ENCODE data around the gene RPP25L.
A peak's percentile ranks its signal among the peaks of the same experiment; 100 is the strongest.

The RPP25L gene

GRCh38 chr9:34611251-34611810, 566 bp downstream of the RPP25L start:
- no peak for DNase-seq (ENCODE audit: low read depth)

GRCh38 chr9:34610434-34611206, 1.3 kb downstream of the RPP25L start:
- no peak for DNase-seq (ENCODE audit: low read depth)

GRCh38 chr9:34607331-34607730, 4.6 kb downstream of the RPP25L start:
- no peak for DNase-seq (ENCODE audit: low read depth)

GRCh38 chr9:34606905-34607304, 5.0 kb downstream of the RPP25L start:
- no peak for DNase-seq (ENCODE audit: low read depth)

DNA sequence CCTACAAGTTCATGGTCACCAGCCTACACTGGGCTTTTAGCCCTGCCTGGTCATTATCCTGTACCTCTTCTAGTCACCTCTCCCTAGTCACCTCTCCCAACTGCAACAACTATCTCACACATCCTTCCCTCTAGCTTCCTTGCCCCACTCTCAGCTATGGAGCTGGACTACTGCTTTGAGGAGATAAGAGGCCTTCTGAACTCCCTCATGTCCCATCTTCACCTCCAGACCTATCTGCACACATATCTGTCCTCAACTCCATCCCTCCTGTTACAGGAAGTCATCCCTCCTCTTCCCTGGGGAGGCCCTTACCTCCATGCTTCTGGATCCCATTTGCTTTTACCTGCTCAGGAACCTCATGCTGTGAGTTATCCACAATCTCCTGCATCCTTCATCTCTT, 5.7 kb downstream of the RPP25L start:
- no peak for DNase-seq (ENCODE audit: low read depth)

DNA sequence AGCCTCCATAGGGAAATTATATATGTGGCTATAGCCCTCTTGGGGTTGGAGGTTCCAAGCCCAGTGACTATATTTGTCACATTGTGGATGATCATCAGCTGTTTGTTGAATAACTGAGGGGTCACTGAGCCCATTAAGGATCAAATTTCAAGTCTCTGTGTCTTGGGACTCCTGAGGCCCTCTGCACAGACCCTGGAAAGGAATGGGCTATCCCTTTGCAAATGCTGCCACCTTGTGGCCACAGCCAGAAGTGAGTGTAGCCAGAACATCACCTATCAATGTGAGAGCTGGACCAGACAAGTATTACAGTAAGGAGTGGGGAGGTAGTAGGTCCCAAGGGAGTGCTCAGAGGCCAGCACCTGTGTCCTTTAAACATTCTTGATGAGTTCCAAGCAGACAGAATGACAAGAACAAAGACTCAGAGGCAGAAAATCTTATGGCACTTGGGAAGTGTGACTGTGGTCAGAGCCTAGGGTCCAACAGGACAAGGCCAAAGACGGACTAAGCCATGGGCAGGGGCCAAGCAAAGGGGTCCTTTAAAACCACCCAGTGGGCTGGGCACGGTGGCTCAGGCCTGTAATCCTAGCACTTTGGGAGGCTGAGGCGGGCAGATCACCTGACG, 8.2 kb downstream of the RPP25L start:
- DNase-seq (ENCODE audit: low read depth): peak; percentile 76

- DNase-seq (ENCODE audit: low read depth): no peak
Measured at GRCh38 chr9:34601937-34602573, 9.8 kb downstream of the RPP25L start.

GRCh38 chr9:34600908-34601307, 11.0 kb downstream of the RPP25L start:
- no peak for DNase-seq (ENCODE audit: low read depth)

GRCh38 chr9:34599546-34599945, 12.4 kb downstream of the RPP25L start:
- no peak for DNase-seq (ENCODE audit: low read depth)

DNA sequence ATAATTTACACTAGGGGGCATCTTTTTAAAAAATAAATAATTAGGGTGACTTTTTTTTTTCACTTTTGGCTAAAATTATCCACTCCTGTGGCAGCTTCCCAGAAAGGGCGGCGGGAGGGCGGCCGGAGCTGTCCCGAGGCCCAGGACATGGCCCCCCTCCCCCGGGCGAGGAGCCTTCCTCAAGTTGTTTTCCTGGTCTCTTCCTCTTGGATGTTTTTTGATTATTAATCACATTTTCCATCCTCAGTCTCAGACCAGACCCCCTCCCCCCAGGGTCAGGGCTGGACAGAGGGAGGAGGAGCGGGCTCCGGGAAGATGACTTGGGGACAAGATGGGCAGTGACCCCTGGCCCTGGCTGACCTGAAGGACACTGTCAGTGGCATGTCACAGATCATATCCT, 17.7 kb downstream of the RPP25L start:
- DNase-seq (ENCODE audit: low read depth): no peak

DNA sequence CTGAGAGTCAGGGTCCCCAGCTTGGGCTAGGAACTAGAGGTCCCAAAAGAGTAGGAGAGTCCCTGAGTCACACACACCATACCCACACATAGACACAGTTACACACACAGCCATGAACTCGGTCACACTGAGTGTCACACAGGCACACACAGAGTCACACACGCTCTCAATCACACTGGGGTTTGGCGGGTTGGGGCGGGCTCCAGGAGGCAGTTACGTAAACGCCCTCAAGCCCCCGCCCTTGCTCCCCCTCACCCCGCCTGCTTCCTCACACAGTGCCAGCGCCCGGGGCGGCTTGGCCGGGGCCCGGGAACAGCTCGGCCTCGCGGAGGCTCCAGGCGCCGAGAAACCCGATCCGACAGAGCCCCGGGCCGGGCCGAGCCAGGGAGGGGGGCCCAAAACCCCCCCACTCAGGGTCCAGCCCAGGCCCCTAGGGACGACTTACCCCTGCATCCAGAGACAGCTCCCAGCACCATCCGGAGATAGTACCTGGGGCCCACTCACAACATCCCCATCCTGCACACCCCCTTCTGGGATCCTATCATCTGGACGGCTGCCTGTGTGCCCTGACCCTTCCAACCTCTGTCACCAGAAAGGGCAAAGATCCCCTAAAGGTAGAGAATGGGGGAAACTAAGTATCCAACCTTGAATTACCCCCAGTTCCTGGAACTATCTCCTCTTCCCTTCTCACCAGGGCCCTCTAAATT, 18.8 kb downstream of the RPP25L start:
- no peak for DNase-seq (ENCODE audit: low read depth)

DNA sequence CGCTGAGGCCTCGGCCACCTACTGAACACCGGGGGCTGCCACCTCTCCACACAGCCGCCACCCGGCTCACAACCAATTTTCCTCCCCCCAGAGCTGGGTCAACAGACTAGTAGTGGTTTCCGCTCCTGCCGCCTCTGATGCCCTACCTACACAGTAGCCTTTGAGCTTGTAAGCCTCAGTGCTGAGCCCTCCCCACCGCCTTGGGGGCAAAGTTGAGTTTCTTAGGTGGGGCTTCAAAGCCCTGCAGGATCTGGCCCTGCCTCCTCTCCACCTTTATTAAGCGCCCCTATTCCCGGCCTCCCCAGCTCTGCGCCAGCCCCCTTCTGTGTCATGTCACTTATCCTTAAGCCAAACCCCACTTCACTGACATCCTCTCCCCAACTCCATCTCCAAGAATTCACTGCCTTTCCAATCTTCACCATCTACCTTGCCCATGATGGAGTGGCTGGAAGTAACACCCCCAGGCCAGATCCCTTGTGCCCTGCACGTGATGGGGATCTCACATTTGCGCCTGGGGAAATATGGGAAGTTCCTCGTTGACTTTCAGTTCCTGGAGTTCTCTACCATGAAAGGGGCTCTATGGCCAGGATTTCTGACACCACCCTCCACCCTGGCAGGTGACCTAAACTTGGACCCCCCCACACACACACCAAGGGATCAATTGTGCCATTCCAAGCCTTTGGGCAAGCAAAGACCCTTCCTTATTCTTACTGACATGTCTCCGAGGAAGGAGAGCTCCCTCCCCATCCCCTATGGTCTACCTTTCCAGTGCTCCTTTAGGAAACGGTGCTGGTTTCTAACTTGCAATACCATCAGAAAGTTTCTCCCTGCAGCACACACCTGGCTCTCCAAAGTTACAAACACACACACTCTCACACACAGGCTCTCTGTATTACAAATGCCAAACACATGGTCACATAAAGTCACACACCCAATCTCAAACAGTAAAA, 19.7 kb downstream of the RPP25L start:
- DNase-seq (ENCODE audit: low read depth): no peak

DNA sequence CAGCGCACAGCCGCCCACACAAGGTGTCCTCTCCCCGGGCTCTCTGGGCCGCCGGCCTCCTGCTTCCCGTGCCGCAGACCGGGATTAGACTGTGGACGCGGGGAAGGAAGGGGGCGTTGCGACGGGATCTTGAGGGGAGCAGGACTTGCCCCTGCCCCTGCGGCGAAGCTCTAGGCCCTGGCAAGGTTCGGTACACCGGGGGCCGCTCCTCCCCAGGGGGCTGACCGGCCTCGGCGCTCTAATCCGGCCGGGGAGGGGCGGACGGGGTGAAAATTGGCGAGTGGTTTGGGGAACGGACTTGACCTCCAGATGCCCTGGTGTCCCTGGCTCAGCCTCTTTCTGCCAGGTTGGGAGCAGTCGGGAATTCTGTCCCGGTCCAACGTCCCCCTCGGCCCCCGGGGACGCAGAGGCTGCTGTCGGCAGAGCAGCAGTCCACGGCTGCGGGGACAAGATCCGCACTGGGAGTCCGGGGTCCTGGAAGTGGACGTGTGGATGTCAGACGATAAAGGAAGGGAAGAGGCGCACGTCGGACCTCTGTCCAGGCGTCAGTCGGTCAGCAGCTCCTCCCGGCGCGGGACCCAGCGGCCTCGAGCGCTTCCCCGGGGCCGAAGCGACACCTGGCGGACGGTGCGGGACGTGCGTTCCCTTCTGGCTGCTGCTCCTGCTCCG, 20.5 kb downstream of the RPP25L start:
- peak; percentile 70 for DNase-seq (ENCODE audit: low read depth)

DNA sequence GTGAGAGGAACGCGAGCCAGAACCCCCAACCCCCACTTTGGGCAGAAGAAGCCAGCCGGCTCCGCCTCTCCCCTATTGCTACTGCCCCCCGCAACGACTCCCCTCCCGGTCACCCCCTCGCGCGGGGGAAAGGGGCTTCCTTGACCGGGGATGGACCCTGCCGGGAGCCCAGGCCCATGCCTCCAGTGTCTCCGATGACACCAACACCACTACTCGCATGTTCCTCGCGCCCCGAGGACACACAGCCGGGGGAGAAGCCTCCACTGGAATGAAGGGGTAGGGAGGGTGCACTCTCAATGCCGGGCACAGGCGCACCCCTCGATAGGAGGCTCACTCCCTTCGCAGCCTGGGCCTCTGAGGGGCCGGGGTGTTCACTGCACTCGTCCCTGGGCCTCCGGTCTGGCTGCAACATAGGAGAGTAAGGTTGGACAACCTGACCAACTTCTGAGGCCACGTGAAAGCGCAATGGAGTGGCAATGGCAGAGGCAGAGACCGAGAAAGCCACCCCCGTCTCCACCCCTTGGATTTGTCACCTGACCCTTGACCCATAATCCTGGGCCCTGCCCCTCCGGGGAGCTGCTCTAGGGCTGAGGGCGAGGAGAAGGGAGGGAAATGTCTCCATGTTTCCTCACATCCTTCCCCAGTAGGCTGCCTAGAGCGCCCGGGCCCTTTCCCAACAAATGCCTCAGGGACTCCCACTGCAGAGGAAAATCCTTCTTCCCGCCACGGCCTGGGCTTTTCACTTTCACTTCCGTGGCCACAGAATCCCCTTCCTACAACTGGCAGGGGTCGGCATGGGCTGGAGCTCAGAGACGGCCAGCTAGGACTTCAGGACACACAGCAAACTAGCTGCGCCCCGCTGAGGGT, 21.3 kb downstream of the RPP25L start:
- DNase-seq (ENCODE audit: low read depth): no peak

DNA sequence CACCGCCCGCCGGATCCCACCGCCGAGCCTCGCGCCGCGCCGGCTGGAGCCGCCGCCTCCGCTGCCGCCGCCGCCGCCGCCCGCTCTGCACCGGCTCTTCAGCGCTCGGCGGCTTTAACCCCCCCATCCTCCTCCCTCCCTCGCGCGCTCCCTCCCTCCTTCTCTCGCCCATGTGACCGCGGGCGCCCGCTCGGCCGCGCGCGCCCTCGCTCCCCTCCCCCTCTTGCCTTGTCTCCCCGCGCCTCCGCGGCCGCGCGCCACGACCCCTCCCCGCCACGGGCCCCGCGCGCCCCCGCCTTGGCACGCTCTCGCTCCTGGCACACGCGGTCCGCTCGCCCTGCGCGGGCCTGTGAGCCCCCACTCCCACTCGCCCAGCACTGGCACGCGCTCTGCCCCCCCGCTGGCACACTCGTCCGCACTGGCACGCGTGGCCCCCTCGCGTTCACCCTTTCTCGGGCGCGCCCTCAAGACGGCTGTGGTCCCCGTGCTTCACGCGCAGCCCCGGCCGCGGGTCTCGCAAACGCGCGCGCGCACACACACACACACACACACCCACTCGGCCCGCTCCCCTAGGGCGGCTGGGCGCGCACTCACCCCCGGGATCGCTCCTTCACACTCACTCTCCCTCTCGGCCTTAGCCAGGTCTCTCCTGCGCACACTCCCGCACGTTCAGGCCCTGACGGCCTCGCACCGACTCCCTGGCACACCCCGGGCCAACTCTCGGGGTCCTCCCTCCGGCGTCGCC, 22.1 kb downstream of the RPP25L start, which contains the start of gene CNTFR:
TSS of gene CNTFR (minus strand) at position 89 of the 745 bp plus-strand sequence. CDS start 20,743 bp downstream, outside the sequence.
- DNase-seq (ENCODE audit: low read depth): no peak

DNA sequence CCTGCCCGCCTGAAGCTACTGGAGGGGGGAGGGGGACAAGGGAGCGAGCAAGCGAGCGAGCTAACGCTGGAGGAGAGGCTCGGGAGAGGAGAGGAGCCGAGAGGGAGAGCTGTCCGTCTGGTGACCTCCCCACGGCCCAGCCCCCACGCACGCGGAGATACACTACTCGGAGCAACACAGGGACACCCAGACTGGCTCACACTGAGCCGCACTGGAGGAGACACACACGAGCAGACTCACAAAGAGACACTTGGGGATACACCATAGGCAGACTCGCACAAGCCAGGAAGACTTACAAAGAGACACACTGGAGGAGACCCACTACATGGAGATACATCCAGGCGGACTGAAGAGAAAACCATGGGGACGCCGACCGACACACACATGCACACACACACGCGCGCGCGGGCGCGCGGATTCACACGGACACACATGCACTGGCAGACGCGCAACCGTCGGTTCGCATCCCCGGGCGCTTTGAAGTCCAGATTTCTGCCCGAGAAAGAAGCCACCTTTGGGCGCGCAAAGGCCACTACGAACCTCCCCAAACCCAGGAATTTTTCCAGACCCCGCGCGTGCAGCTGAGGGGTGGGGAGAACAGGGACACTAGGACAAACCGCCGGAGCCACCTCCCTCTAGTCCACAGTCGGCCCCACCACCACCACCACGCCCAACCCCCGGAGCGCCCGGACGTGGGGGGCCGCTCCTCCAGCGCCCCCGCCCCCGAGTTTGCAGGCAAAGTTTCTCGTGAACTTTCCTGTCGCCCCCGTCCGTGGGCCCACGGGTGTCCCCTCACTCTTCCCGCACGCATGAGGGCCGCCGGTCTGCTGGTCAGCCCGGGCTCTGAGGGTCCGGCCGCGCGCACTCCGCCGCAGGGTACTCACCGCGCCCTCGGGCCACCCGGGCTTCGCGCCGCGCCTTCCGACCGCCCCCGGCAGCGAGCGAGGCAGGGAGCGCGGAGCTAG, 22.9 kb downstream of the RPP25L start:
- DNase-seq (ENCODE audit: low read depth): no peak

- DNase-seq (ENCODE audit: low read depth): no peak
Measured at GRCh38 chr9:34587271-34587670, 24.6 kb downstream of the RPP25L start.
